ENCODE data around the gene EPHA6. TPM values are rescaled to one million over a fixed set of nuclear protein-coding genes. Genes with fewer than 3 reads are reported as not detected.

Gene EPHA6
- total RNA-seq, 2 donors from 2014 or later: 0.22 to 3.0 TPM

DNA sequence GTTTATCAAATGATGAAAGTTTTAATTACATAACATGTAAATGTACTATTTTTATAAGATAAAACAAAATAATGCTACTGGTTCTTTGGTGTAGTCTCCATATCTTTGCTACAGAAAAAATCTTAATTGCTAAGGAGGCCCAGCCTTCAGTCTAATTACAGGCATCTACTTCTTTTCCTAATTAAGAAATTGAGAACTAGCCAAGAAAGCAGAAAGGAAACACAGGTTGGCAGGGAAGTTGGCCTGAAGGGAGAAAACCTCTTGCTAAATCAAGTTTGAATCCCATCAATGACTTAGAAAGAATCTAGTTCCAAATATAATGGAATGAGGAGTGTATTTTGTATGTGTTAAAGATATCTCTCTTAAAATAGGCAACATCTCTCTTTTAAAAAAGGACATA, 737.8 kb downstream of the EPHA6 start:
- no peak overlapping the region for H3K27ac ChIP-seq
- intact Hi-C loops (cut with DNase I): no loop called here
- H3K27me3 ChIP-seq: no peaks in the 10 kb centered on the region
- no peaks in the 10 kb centered on the region for H3K36me3 ChIP-seq
- no peak overlapping the region for H3K9ac ChIP-seq (ENCODE audit: low read depth in 2 of 2, low read length in 2 of 2)
- no peak overlapping the region for H3K4me3 ChIP-seq
- DNase-seq: no peak
- TF ChIP-seq, protein P1, sequence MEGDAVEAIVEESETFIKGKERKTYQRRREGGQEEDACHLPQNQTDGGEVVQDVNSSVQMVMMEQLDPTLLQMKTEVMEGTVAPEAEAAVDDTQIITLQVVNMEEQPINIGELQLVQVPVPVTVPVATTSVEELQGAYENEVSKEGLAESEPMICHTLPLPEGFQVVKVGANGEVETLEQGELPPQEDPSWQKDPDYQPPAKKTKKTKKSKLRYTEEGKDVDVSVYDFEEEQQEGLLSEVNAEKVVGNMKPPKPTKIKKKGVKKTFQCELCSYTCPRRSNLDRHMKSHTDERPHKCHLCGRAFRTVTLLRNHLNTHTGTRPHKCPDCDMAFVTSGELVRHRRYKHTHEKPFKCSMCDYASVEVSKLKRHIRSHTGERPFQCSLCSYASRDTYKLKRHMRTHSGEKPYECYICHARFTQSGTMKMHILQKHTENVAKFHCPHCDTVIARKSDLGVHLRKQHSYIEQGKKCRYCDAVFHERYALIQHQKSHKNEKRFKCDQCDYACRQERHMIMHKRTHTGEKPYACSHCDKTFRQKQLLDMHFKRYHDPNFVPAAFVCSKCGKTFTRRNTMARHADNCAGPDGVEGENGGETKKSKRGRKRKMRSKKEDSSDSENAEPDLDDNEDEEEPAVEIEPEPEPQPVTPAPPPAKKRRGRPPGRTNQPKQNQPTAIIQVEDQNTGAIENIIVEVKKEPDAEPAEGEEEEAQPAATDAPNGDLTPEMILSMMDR (IDR thresholded peaks at IDR 0.05): no peak
- H3K9me3 ChIP-seq: no peaks in the 10 kb centered on the region
- H3K4me1 ChIP-seq: no peaks in the 10 kb centered on the region

DNA sequence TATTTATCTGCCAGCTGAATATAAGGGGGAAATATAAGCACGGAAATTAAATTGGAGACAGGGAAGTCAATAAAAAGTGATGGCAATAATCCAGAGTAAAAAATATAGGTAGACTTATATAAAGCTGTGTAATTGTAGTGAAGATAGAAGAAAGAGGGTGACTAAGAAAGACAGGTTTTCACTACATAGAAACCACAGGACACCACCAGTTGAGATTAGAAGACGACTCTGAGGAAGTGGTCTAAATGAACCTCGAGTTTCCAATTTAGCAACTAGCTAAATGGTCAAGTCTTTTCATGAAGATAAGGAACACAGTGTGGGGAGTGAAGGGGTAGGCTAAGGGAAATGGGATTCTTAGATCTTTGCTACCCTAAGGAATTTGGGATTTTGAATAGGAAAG, 761.3 kb downstream of the EPHA6 start:
- TF ChIP-seq, protein P1 (IDR thresholded peaks at IDR 0.05): no peak
- no peaks in the 10 kb centered on the region for H3K36me3 ChIP-seq
- H3K9ac ChIP-seq (ENCODE audit: low read depth in 2 of 2, low read length in 2 of 2): no peak overlapping the region
- DNase-seq: no peak
- H3K4me1 ChIP-seq: no peaks in the 10 kb centered on the region
- intact Hi-C loops (cut with DNase I): no loop called here
- no peak overlapping the region for H3K4me3 ChIP-seq
- no peaks in the 10 kb centered on the region for H3K9me3 ChIP-seq
- H3K27ac ChIP-seq: no peak overlapping the region
- no peaks in the 10 kb centered on the region for H3K27me3 ChIP-seq

DNA sequence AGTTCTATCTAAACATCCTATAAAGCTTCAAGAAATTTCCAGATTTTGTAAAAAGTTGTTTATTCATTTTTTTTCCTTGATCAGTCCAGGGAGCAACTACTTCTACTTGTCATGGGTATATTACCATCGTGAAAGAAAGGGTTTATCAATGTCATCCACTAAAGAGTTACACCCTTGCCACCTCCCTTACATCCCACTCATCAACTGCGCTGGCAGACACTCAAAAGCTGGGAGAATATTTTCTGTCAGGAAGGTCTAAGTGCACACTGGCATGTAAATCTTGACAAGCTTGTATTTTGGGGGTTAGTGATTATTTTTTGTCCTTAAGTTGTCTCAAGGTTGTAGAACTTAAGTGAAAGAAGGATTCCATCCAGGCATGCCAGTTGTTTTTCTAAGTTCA, 761.8 kb downstream of the EPHA6 start:
- Histone ChIP-seq H3K9ac (ENCODE audit: low read depth in 2 of 2, low read length in 2 of 2) (no peak overlapping the region), H3K4me3 (no peak overlapping the region), H3K36me3 (no peaks in the 10 kb centered on the region), H3K27ac (no peak overlapping the region), H3K27me3 (no peaks in the 10 kb centered on the region), H3K9me3 (no peaks in the 10 kb centered on the region), H3K4me1 (no peaks in the 10 kb centered on the region)
- DNase-seq: no peak
- TF ChIP-seq, protein P1 (IDR thresholded peaks at IDR 0.05): no peak
- intact Hi-C loops (cut with DNase I): no loop called here

DNA sequence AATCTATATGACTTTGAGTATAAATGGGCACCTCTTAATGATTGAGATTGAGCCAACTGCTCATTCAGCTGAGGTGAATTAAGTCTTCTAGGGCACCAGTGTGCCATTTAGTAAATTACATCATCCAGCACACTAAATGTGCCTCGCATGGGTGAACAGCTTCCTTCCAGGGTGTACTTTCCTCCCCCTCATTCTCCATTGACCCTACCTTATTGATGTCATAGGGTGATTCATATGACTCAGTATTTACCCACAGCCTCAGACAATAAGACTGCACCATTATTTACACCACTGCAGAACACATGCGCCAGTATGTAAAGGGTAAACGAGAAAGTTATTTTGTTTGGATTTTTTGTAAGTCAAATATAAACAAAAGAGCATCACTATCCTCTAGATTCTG, 765.0 kb downstream of the EPHA6 start:
- no peak for DNase-seq
- H3K27ac ChIP-seq: no peak overlapping the region
- intact Hi-C loops (cut with DNase I): no loop called here
- TF ChIP-seq, protein P1 (IDR thresholded peaks at IDR 0.05): no peak
- no peaks in the 10 kb centered on the region for H3K36me3 ChIP-seq
- H3K27me3 ChIP-seq: no peaks in the 10 kb centered on the region
- no peaks in the 10 kb centered on the region for H3K4me1 ChIP-seq
- no peak overlapping the region for H3K4me3 ChIP-seq
- no peak overlapping the region for H3K9ac ChIP-seq (ENCODE audit: low read depth in 2 of 2, low read length in 2 of 2)
- H3K9me3 ChIP-seq: no peaks in the 10 kb centered on the region

DNA sequence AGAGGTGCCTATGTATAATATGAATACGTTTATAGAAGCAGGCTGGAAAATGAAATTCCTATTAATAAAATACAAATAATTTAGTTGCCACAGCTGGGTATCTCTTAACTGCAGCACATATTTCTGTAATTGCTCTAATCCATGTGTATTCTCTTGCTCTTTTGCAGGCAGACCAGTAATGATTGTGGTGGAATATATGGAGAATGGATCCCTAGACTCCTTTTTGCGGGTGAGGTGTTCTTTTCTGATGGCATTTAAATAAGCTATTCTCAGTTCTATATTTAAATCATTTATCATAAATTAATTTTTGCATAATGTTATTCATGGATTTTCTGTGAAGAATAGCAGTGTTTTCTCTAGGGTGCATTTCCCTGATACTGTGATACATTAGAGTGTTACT, 796.2 kb downstream of the EPHA6 start:
- intact Hi-C loops (cut with DNase I): no loop called here
- Histone ChIP-seq H3K27ac (no peak overlapping the region), H3K9ac (ENCODE audit: low read depth in 2 of 2, low read length in 2 of 2) (no peak overlapping the region), H3K4me3 (no peak overlapping the region), H3K4me1 (no peaks in the 10 kb centered on the region), H3K9me3 (no peaks in the 10 kb centered on the region), H3K27me3 (no peaks in the 10 kb centered on the region), H3K36me3 (no peaks in the 10 kb centered on the region)
- TF ChIP-seq, protein P1 (IDR thresholded peaks at IDR 0.05): no peak
- DNase-seq: no peak

DNA sequence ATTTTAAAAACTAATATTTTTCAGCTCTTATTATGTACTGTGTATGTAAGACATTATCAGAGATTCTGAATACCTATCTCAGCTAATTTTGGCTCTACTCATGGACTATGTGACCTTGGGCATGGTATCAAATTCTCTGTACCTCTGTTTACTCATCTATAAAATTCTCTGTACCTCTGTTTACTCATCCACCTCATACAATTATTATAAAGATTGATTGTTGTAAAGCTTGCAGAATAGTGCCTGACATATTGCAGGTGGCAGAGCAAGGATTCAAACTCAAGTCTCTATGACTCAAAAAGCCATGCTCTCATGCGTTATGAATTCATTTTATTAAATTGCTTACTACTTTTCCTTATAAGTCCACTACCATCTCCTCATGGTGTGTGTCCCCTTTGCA, 798.2 kb downstream of the EPHA6 start:
- Histone ChIP-seq H3K4me1 (no peaks in the 10 kb centered on the region), H3K27ac (no peak overlapping the region), H3K27me3 (no peaks in the 10 kb centered on the region), H3K4me3 (no peak overlapping the region), H3K9me3 (no peaks in the 10 kb centered on the region), H3K36me3 (no peaks in the 10 kb centered on the region), H3K9ac (ENCODE audit: low read depth in 2 of 2, low read length in 2 of 2) (no peak overlapping the region)
- DNase-seq: no peak
- intact Hi-C loops (cut with DNase I): no loop called here
- TF ChIP-seq, protein P1 (IDR thresholded peaks at IDR 0.05): no peak

All from colonic mucosa (tissue), 4 donors.